ENCODE measurements around the gene PHF3. TPM values are rescaled to one million over a fixed set of nuclear protein-coding genes. Genes with fewer than 3 reads are reported as not detected.

The PHF3 gene
- total and polyA plus RNA-seq, 2 experiments from 2014 or later, result 37.1 to 77.3 TPM

- Histone ChIP-seq H3K27ac (ENCODE audit: low read depth) (no peak overlapping the region), H3K4me1 (ENCODE audit: insufficient read depth) (no peaks in the 10 kb centered on the region), H3K4me2 (no peak overlapping the region), H3K4me3 (no peak overlapping the region), H3K9me2 (ENCODE audit: insufficient read depth) (no peaks in the 10 kb centered on the region), H3K27me3 (ENCODE audit: insufficient read depth) (no peaks in the 10 kb centered on the region), H3F3A (replicated peaks; ENCODE audit: low read depth) (no peaks in the 10 kb centered on the region), H2AFZ (no peak overlapping the region), H4K20me1 (replicated peaks; ENCODE audit: insufficient read depth) (no peaks in the 10 kb centered on the region), H3K36me3 (ENCODE audit: insufficient read depth) (no peaks in the 10 kb centered on the region), H3K79me2 (replicated peaks; ENCODE audit: insufficient read depth) (no peaks in the 10 kb centered on the region)
- no peak for DNase-seq (ENCODE audit: low spot score)
- TF ChIP-seq CREB1 (CRISPR knock-in tag; IDR thresholded peaks at IDR 0.05; ENCODE audit: low read depth), result no peak
- no peak for TF ChIP-seq CTCF (conservative IDR thresholded peaks at IDR 0.05; ENCODE audit: low read depth in 2 of 2)
- no peak for TF ChIP-seq ZNF462 (CRISPR knock-in tag; IDR thresholded peaks at IDR 0.05)
- no peak for TF ChIP-seq ETS1 (IDR thresholded peaks at IDR 0.05)
- H3K27ac Mint-ChIP-seq, result no peak overlapping the region
- H3K9me3 Mint-ChIP-seq, result no peaks in the 10 kb centered on the region; the same call in 2 of the 3 replicates
- H3K27me3 Mint-ChIP-seq (ENCODE audit: insufficient read depth, low read depth, poor library complexity), result no peaks in the 10 kb centered on the region
- no peak overlapping the region for H3K4me3 Mint-ChIP-seq
- no peaks in the 10 kb centered on the region for H3K36me3 Mint-ChIP-seq (ENCODE audit: low read depth)
- no peaks in the 10 kb centered on the region for H3K4me1 Mint-ChIP-seq
- no peak for ATAC-seq
These were observed 26.4 kb upstream of the PHF3 start for GRCh38 chr6:63609231-63609630.
